BE2C (cell line): Measurements from ENCODE around the gene NACC2.
"Not testable (repeated sequence)": the region's sequence is repeated elsewhere in the genome, so short reads cannot be mapped to it uniquely, and the experiment has no call there.

Source experiments
- DNase-seq: peaks from one replicate; pipeline ENCODE4 v3.0.0-alpha.2; 2020
- H3K27me3 ChIP-seq: fragments of 250-450 bp; sonication (Bioruptor Pico); 2 replicates; pipeline ENCODE4 v1.5.1; 2020; ENCODE audit warnings: mild to moderate bottlenecking
- H3K36me3 ChIP-seq: fragments of 250-450 bp; sonication (Bioruptor Pico); 2 replicates; pipeline ENCODE4 v1.5.1; 2020; ENCODE audit warnings: mild to moderate bottlenecking
- H3K4me1 ChIP-seq: fragments of 250-450 bp; sonication (Bioruptor Pico); 2 replicates; pipeline ENCODE4 v1.5.1; 2020
- H3K4me3 ChIP-seq: 2 replicates; pipeline ENCODE4 v1.5.1; 2011; ENCODE audit warnings: low read depth, low read length
- H3K9me3 ChIP-seq: fragments of 250-450 bp; sonication (Bioruptor Pico); 2 replicates; pipeline ENCODE4 v1.5.1; 2020
- CTCF ChIP-seq: IDR thresholded peaks from 2 replicates; pipeline ENCODE4 v1.5.1; 2012; ENCODE audit warnings: mild to moderate bottlenecking, low read depth, low read length

NACC2 gene

DNA sequence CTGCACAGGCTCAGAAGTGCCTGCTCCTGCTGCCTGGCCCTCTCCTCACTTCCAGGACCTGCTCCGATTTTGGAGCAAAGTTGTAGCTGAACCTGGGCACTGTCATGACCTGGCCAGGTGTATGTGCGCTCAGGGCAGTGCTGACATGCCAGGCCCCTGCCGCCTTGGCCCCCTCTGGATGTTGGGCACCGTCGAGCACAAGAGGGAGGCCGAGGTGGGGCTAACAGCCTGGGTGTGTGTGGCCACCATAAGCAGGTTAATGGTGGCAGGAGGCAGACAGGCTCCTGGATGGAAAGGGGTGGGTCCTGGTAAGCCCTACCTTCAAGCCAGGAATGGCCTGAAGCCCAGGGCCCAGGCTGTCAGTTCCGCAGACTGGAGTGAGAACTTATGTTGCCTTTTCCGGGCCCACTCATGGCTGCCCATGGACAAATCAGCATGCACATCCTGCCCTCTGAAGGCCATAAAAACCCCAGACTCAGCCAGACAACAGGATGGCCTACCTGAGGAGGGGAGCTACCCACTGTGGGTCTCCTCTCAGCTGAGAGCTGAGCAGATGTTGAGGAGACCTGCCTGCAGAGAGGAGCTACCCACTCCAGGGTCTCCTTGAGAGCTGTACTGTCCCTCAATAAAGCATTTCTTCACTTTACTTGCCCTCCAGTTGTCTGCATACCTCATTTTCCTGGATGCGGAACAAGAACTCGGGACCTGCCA is 66.2 kb downstream of the NACC2 start:
- no peak overlapping the region for H3K4me3 ChIP-seq
- H3K36me3 ChIP-seq = no peaks in the 10 kb centered on the region; the same call in 1 of the 2 replicates
- H3K27me3 ChIP-seq = no peaks in the 10 kb centered on the region
- no peaks in the 10 kb centered on the region for H3K4me1 ChIP-seq
- TF ChIP-seq CTCF = no peak
- DNase-seq = no peak
- H3K9me3 ChIP-seq = no peaks in the 10 kb centered on the region

DNA sequence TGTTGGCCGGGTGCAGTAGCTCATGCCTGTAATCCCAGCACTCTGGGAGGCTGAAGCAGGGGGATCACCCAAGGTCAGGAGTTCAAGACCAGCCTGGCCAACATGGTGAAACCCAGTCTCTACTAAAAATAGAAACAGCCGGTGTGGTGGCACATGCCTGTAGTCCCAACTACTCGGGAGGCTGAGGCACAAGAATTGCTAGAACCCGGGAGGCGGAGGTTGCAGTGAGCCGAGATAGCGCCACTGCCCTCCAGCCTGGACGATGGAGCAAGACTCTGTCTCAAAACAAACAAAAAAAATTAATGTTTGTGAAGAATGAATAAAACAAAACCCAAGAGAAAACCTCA is 68.2 kb downstream of the NACC2 start:
- not testable (repeated sequence) for H3K36me3 ChIP-seq

GRCh38 chr9:136026266-136026942 is 68.7 kb downstream of the NACC2 start:
- TF ChIP-seq CTCF = no peak
- no peak overlapping the region for H3K4me3 ChIP-seq
- no peaks in the 10 kb centered on the region for H3K4me1 ChIP-seq
- no peaks in the 10 kb centered on the region for H3K9me3 ChIP-seq
- H3K27me3 ChIP-seq = no peaks in the 10 kb centered on the region
- no peak for DNase-seq
- H3K36me3 ChIP-seq = no peaks in the 10 kb centered on the region; the same call in 1 of the 2 replicates

More for the DNA sequence above, 68.2 kb downstream of the NACC2 start:
- not testable (repeated sequence) for H3K9me3 ChIP-seq, H3K4me1 ChIP-seq, DNase-seq, H3K4me3 ChIP-seq, H3K27me3 ChIP-seq

DNA sequence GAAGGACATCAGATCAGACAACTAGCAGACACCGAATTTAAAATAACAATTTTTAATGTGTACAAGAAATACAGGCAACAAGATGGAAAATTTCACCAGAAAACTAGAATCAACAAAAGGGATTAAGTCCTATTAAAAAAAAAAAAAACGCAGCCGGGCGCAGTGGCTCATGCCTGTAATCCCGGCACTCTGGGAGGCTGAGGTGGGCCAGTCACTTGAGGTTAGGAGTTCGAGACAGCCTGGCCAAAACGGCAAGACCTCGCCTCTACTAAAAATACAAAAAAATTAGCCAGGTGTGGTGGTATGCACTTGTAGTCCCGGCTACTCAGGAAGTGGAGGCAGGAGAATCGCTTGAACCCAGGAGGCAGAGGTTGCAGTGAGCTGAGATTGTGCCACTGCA is 69.6 kb downstream of the NACC2 start:
- Histone ChIP-seq H3K9me3 (no peaks in the 10 kb centered on the region), H3K36me3 (no peaks in the 10 kb centered on the region; the same call in 1 of the 2 replicates), H3K27me3 (no peaks in the 10 kb centered on the region), H3K4me3 (no peak overlapping the region), H3K4me1 (no peaks in the 10 kb centered on the region)
- no peak for TF ChIP-seq CTCF
- DNase-seq = no peak

GRCh38 chr9:136024696-136025316 is 70.3 kb downstream of the NACC2 start:
- Histone ChIP-seq H3K27me3 (no peaks in the 10 kb centered on the region), H3K36me3 (no peaks in the 10 kb centered on the region; the same call in 1 of the 2 replicates), H3K4me1 (no peaks in the 10 kb centered on the region), H3K4me3 (no peak overlapping the region), H3K9me3 (no peaks in the 10 kb centered on the region)
- TF ChIP-seq CTCF = no peak
- DNase-seq = no peak

DNA sequence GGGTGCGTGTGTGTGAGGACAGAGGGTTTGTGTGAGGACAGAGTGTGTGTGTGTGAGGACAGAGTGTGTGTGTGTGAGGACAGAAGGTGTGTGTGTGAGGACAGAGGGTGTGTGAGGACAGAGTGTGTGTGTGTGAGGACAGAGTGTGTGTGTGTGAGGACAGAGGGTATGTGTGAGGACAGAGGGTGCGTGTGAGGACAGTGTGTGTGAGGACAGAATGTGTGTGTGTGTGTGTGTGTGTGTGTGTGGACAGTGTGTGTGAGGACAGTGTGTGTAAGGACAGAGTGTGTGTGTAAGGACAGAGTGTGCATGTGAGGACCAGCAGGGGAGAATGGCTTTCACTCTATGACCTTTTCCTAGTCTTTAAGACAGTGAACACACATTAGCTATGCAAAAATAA is 70.8 kb downstream of the NACC2 start:
- Histone ChIP-seq H3K9me3 (no peaks in the 10 kb centered on the region), H3K27me3 (no peaks in the 10 kb centered on the region), H3K4me3 (no peak overlapping the region), H3K4me1 (no peaks in the 10 kb centered on the region), H3K36me3 (no peaks in the 10 kb centered on the region; the same call in 1 of the 2 replicates)
- DNase-seq = no peak
- TF ChIP-seq CTCF = no peak
